IMR-90 (cell line): ENCODE results near the gene DVL2. TPM values are rescaled to one million over a fixed set of nuclear protein-coding genes. Genes with fewer than 3 reads are reported as not detected.

ENCODE experiments used
- ATAC-seq: fragments of 200-7000 bp; cut with Tn5 transposase; 2 replicates; pipeline ENCODE4 v1.9.1; 2020; ENCODE audit warnings: low read depth, mild to moderate bottlenecking, moderate library complexity
- BruUV-seq: library from RNA; stranded (reverse); fragments of 400-500 nt; replicated peaks from 2 replicates; lab custom pipeline; 2021; lab: Mats Ljungman, UMichigan
- CTCF ChIA-PET: fragments of 300-600 bp; formaldehyde crosslinking; extraction: SDS; loops from one replicate; lab custom pipeline; 2021; ENCODE audit warnings: antibody characterized with exemption; lab: Yijun Ruan, JAX
- POLR2A ChIA-PET: fragments of 300-600 bp; sonication (Branson Sonifier 250); formaldehyde crosslinking; loops from one replicate; lab custom pipeline; 2022; ENCODE audit warnings: antibody characterized with exemption; ENCODE audit not compliant: unreplicated experiment; lab: Charles Lee
- DNase-seq: peaks from one replicate; pipeline ENCODE4 v3.0.0; 2013
- H2AFZ ChIP-seq: replicated peaks from 2 replicates; pipeline ENCODE3; 2013; ENCODE audit warnings: low read length, mild to moderate bottlenecking; ENCODE audit not compliant: poor library complexity
- H2AK5ac ChIP-seq: 2 replicates; pipeline ENCODE4 v1.6.1; 2013; ENCODE audit warnings: low read depth, low read length, inconsistent platforms
- H2AK9ac ChIP-seq: replicated peaks from 2 replicates; pipeline ENCODE3; 2013; ENCODE audit warnings: mild to moderate bottlenecking, low read depth, low read length, moderate library complexity; ENCODE audit not compliant: poor library complexity
- H2BK120ac ChIP-seq: 2 replicates; pipeline ENCODE4 v1.6.1; 2013; ENCODE audit warnings: low read depth, low read length, inconsistent platforms
- H2BK15ac ChIP-seq: 3 replicates; pipeline ENCODE4 v1.6.1; 2013; ENCODE audit warnings: low read depth, low read length, inconsistent platforms
- H2BK20ac ChIP-seq: 2 replicates; pipeline ENCODE4 v1.6.1; 2013; ENCODE audit warnings: low read depth, mild to moderate bottlenecking, inconsistent platforms, low read length, moderate library complexity
- H2BK5ac ChIP-seq: 2 replicates; pipeline ENCODE4 v1.6.1; 2013; ENCODE audit warnings: mild to moderate bottlenecking, low read depth, low read length, inconsistent platforms; ENCODE audit not compliant: poor library complexity, severe bottlenecking
- H3K14ac ChIP-seq: replicated peaks from 2 replicates; pipeline ENCODE4 v1.6.1; 2013; ENCODE audit warnings: low read depth, low read length, inconsistent platforms
- H3K18ac ChIP-seq: 2 replicates; pipeline ENCODE4 v1.6.1; 2013; ENCODE audit warnings: low read depth, low read length, control low read depth
- H3K23ac ChIP-seq: 2 replicates; pipeline ENCODE4 v1.6.1; 2013; ENCODE audit warnings: low read depth, low read length, inconsistent platforms
- H3K27ac ChIP-seq: 2 replicates; pipeline ENCODE4 v1.5.1; 2013; ENCODE audit warnings: mild to moderate bottlenecking, control low read depth, low read length; ENCODE audit not compliant: insufficient read depth
- H3K27me3 ChIP-seq: 2 replicates; pipeline ENCODE4 v1.6.1; 2013; ENCODE audit warnings: low read length; ENCODE audit not compliant: control insufficient read depth, insufficient read depth
- H3K36me3 ChIP-seq: 2 replicates; pipeline ENCODE4 v1.6.1; 2013; ENCODE audit warnings: low read length, mixed read lengths; ENCODE audit not compliant: control insufficient read depth, insufficient read depth
- H3K4ac ChIP-seq: 2 replicates; pipeline ENCODE4 v1.6.1; 2013; ENCODE audit warnings: low read depth, low read length, inconsistent platforms
- H3K4me1 ChIP-seq: 2 replicates; pipeline ENCODE4 v1.6.1; 2013; ENCODE audit warnings: low read length, mixed read lengths; ENCODE audit not compliant: control insufficient read depth, insufficient read depth
- H3K4me2 ChIP-seq: 2 replicates; pipeline ENCODE4 v1.6.1; 2013; ENCODE audit warnings: low read depth, mild to moderate bottlenecking, control low read depth, low read length, moderate library complexity
- H3K4me3 ChIP-seq: 2 replicates; pipeline ENCODE4 v1.5.1; 2013; ENCODE audit warnings: low read depth, mild to moderate bottlenecking, control low read depth, low read length, moderate library complexity; ENCODE audit not compliant: insufficient read depth
- H3K56ac ChIP-seq: 2 replicates; pipeline ENCODE4 v1.6.1; 2013; ENCODE audit warnings: low read length, inconsistent platforms; ENCODE audit not compliant: insufficient read depth; ENCODE audit errors: extremely low read depth
- H3K79me1 ChIP-seq, 2 experiments: 2 replicates each; pipeline ENCODE4 v1.6.1; 2013; ENCODE audit warnings: low read length in 2 of 2, inconsistent platforms in 1 of 2, low read depth in 1 of 2
- H3K9ac ChIP-seq: 2 replicates; pipeline ENCODE4 v1.6.1; 2013; ENCODE audit warnings: low read depth, low read length, control low read depth
- H3K9me1 ChIP-seq: 2 replicates; pipeline ENCODE4 v1.6.1; 2013; ENCODE audit warnings: low read length, inconsistent platforms; ENCODE audit not compliant: insufficient read depth
- H3K9me3 ChIP-seq: 2 replicates; pipeline ENCODE4 v1.6.1; 2013; ENCODE audit warnings: low read length; ENCODE audit not compliant: control insufficient read depth, insufficient read depth
- H4K20me1 ChIP-seq: 2 replicates; pipeline ENCODE4 v1.6.1; 2013; ENCODE audit warnings: low read length, inconsistent platforms; ENCODE audit not compliant: insufficient read depth
- H4K5ac ChIP-seq: 2 replicates; pipeline ENCODE4 v1.6.1; 2013; ENCODE audit warnings: mild to moderate bottlenecking, low read depth, low read length, control low read depth
- H4K8ac ChIP-seq, 2 experiments: 2 replicates each; pipeline ENCODE4 v1.6.1; 2013; ENCODE audit warnings: low read depth in 2 of 2, low read length in 2 of 2, control low read depth in 1 of 2, inconsistent platforms in 1 of 2
- H4K91ac ChIP-seq: 2 replicates; pipeline ENCODE4 v1.6.1; 2013; ENCODE audit warnings: low read depth, low read length, inconsistent platforms; ENCODE audit not compliant: insufficient read depth
- BHLHE40 ChIP-seq: fragments of 150-350 bp; IDR thresholded peaks from 2 replicates; pipeline ENCODE4 v1.6.1; 2016; ENCODE audit warnings: mild to moderate bottlenecking, low read depth, low read length
- CEBPB ChIP-seq: IDR thresholded peaks from 2 replicates; pipeline ENCODE4 v1.6.1; 2012; ENCODE audit warnings: low read depth, low read length, improper control_type of control experiment
- CHD1 ChIP-seq: IDR thresholded peaks from 2 replicates; pipeline ENCODE4 v1.6.1; 2012; ENCODE audit warnings: low read depth, low read length, improper control_type of control experiment
- CTCF ChIP-seq: conservative IDR thresholded peaks from 2 replicates; pipeline ENCODE4 v1.5.1; 2012; ENCODE audit warnings: mild to moderate bottlenecking, low read depth, low read length, improper control_type of control experiment
- FOS ChIP-seq: fragments of 150-350 bp; IDR thresholded peaks from 2 replicates; pipeline ENCODE4 v1.6.1; 2016; ENCODE audit warnings: low read depth, low read length
- MAFK ChIP-seq: IDR thresholded peaks from 2 replicates; pipeline ENCODE4 v1.6.1; 2012; ENCODE audit warnings: low read depth, low read length, improper control_type of control experiment
- MAZ ChIP-seq: IDR thresholded peaks from 2 replicates; pipeline ENCODE4 v1.6.1; 2012; ENCODE audit warnings: low read depth, mild to moderate bottlenecking, low read length, improper control_type of control experiment, moderate library complexity, borderline replicate concordance
- MXI1 ChIP-seq: IDR thresholded peaks from 2 replicates; pipeline ENCODE4 v1.6.1; 2012; ENCODE audit warnings: low read depth, mild to moderate bottlenecking, low read length, moderate library complexity, borderline replicate concordance
- NFE2L2 ChIP-seq: fragments of 150-350 bp; IDR thresholded peaks from 2 replicates; pipeline ENCODE4 v1.6.1; 2016; ENCODE audit warnings: low read depth, mild to moderate bottlenecking, low read length
- POLR2A ChIP-seq: IDR thresholded peaks from 2 replicates; pipeline ENCODE4 v1.6.1; 2012; ENCODE audit warnings: mild to moderate bottlenecking, low read depth, low read length
- RAD21 ChIP-seq: IDR thresholded peaks from 2 replicates; pipeline ENCODE4 v1.6.1; 2012; ENCODE audit warnings: low read length, improper control_type of control experiment
- RCOR1 ChIP-seq: IDR thresholded peaks from 2 replicates; pipeline ENCODE4 v1.6.1; 2012; ENCODE audit warnings: mild to moderate bottlenecking, low read length, improper control_type of control experiment; ENCODE audit not compliant: insufficient replicate concordance
- RFX5 ChIP-seq: IDR thresholded peaks from 2 replicates; pipeline ENCODE4 v1.8.0; 2012; ENCODE audit warnings: low read depth, mild to moderate bottlenecking, low read length, moderate library complexity
- SMC3 ChIP-seq: fragments of 150-350 bp; IDR thresholded peaks from 2 replicates; pipeline ENCODE4 v1.6.1; 2016; ENCODE audit warnings: low read depth, mild to moderate bottlenecking, antibody characterized with exemption, low read length, moderate library complexity
- WGBS, 2 experiments: methylation state at CpG; one replicate each; pipeline versions ENCODE4 v1.1.5 to v1.1.7; 2013; ENCODE audit warnings: missing lambda C conversion rate in 2 of 2; ENCODE audit not compliant: insufficient read length in 1 of 2; ENCODE audit errors: extremely low coverage in 2 of 2; 5-methylcytosine and 5-hydroxymethylcytosine counted together
- dilution Hi-C: fragments of 300-500 bp; cut with HindIII; formaldehyde crosslinking; loops from one replicate; pipeline ENCODE4 v1.14.3; 2018; ENCODE audit warnings: low sequenced_read_pairs; ENCODE audit not compliant: unreplicated experiment
- in situ Hi-C: fragments of 300-500 bp; cut with MboI; formaldehyde crosslinking; loops from 3 replicates; pipeline ENCODE4 v1.14.3; 2019; ENCODE audit warnings: low sequenced_read_pairs, inconsistent platforms, mixed read lengths
- intact Hi-C: fragments of 100-400 bp; cut with micrococcal nuclease; formaldehyde crosslinking; loops from 2 replicates; pipeline ENCODE4 v1.10.0; 2022
- polyA plus RNA-seq, 3 experiments: library from polyadenylated mRNA; depleted of rRNA; stranded (reverse); fragments of >200 nt; gene quantifications; 2 replicates each; pipeline ENCODE4 v1.2.3, GENCODE V29; 2012; ENCODE audit warnings: low replicate concordance in 1 of 3
- total RNA-seq: library from RNA; depleted of rRNA; stranded (reverse); fragments of >200 nt; gene quantifications from 2 replicates; pipeline ENCODE4 v1.2.3, GENCODE V29; 2012
- TF ChIP-seq, protein P1 (sequence below): fragments of 150-350 bp; IDR thresholded peaks from 2 replicates; pipeline ENCODE4 v1.6.1; 2017; ENCODE audit warnings: mild to moderate bottlenecking, antibody characterized with exemption, low read length, low read depth
- TF ChIP-seq, protein P2 (sequence below): fragments of 150-350 bp; IDR thresholded peaks from 2 replicates; pipeline ENCODE4 v1.6.1; 2016; ENCODE audit warnings: low read depth, mild to moderate bottlenecking, low read length, moderate library complexity, borderline replicate concordance

DVL2 gene
- total and polyA plus RNA-seq, 2 of the 4 experiments (the other 2 are of a cell fraction): 11.8 to 21.3 TPM

DNA sequence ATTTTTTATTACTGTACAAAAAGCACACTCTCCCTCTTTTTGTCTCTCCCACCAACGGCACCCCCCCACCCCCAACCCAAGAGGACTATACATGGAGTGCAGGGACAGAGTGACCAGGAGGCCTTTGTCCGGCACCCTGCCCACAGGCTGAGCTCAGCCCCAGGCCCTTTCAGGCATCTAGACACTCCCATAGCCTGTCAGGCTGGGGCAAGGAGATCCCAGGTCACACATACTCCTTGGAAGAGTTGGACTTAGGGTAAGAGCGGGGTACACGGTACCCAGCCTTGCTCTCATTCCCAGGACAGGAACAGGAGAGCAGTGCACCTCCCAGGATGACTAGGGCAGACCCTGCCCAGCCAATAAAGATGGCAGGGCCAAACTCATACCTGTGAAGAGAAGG lies 25.8 kb upstream of the DVL2 start:
- ChIA-PET POLR2A (no interaction called here), CTCF (no interaction called here)
- H3K27ac ChIP-seq: no peak overlapping the region
- peaks cover 10% of the 10 kb centered on the region for H3K9me1 ChIP-seq
- ATAC-seq: no peak
- TF ChIP-seq CTCF (no peak), RAD21 (no peak), MAZ (no peak), RCOR1 (no peak), CHD1 (no peak), RFX5 (no peak), SMC3 (no peak), MXI1 (no peak), FOS (no peak), NFE2L2 (no peak), POLR2A (no peak), MAFK (no peak), CEBPB (no peak), BHLHE40 (no peak)
- TF ChIP-seq, protein P1, sequence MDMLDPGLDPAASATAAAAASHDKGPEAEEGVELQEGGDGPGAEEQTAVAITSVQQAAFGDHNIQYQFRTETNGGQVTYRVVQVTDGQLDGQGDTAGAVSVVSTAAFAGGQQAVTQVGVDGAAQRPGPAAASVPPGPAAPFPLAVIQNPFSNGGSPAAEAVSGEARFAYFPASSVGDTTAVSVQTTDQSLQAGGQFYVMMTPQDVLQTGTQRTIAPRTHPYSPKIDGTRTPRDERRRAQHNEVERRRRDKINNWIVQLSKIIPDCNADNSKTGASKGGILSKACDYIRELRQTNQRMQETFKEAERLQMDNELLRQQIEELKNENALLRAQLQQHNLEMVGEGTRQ: no peak
- TF ChIP-seq, protein P2, sequence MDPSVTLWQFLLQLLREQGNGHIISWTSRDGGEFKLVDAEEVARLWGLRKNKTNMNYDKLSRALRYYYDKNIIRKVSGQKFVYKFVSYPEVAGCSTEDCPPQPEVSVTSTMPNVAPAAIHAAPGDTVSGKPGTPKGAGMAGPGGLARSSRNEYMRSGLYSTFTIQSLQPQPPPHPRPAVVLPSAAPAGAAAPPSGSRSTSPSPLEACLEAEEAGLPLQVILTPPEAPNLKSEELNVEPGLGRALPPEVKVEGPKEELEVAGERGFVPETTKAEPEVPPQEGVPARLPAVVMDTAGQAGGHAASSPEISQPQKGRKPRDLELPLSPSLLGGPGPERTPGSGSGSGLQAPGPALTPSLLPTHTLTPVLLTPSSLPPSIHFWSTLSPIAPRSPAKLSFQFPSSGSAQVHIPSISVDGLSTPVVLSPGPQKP: no peak
- no peak overlapping the region for H3K18ac ChIP-seq
- no peak overlapping the region for H3K14ac ChIP-seq
- no peaks in the 10 kb centered on the region for H3K9me3 ChIP-seq
- H3K36me3 ChIP-seq: peaks cover 27% of the 10 kb centered on the region
- H3K56ac ChIP-seq: no peak overlapping the region
- H3K4me3 ChIP-seq: no peak overlapping the region
- H2BK20ac ChIP-seq: no peak overlapping the region
- dilution Hi-C loops (no loop called here), in situ Hi-C loops (no loop called here), intact Hi-C loops (no loop called here)
- no TSS peak for BruUV-seq
- H3K4me2 ChIP-seq: no peak overlapping the region
- H2BK15ac ChIP-seq: no peak overlapping the region
- no peak overlapping the region for H4K91ac ChIP-seq
- H3K9ac ChIP-seq: no peak overlapping the region
- peaks cover 0 to 6% of the 10 kb centered on the region in 2 experiments; a peak in 1 of 4 replicates for H3K79me1 ChIP-seq
- H3K23ac ChIP-seq: no peak overlapping the region
- no peak overlapping the region for H2AK5ac ChIP-seq
- no peaks in the 10 kb centered on the region for H4K20me1 ChIP-seq
- peaks cover 13% of the 10 kb centered on the region; the same call in 1 of the 2 replicates for H3K27me3 ChIP-seq
- H4K8ac ChIP-seq: no peak overlapping the region
- H4K5ac ChIP-seq: no peak overlapping the region
- peak overlapping the region; percentile 71 for H2AK9ac ChIP-seq
- DNase-seq: no peak
- H2BK120ac ChIP-seq: no peak overlapping the region
- peaks cover 8% of the 10 kb centered on the region for H3K4me1 ChIP-seq
- no peak overlapping the region for H3K4ac ChIP-seq
- H2BK5ac ChIP-seq: no peak overlapping the region
- peak overlapping the region; percentile 23 for H2AFZ ChIP-seq
- WGBS, 2 experiments: no CpG with 5 or more reads among the region's 4 CpGs
